WTC11 (cell line): Measurements from ENCODE around the gene CERS5.

Experiments used
- ATF3 ChIP-seq: sonication (generic); formaldehyde crosslinking; conservative IDR thresholded peaks from 2 replicates; pipeline ENCODE4 v1.8.1; 2022; ENCODE audit warnings: mild to moderate bottlenecking, missing genetic modification reagents
- CDX4 ChIP-seq: fragments of 250-450 bp; sonication (Bioruptor Pico); IDR thresholded peaks from 2 replicates; pipeline ENCODE4 v1.9.0; 2021; ENCODE audit warnings: moderate library complexity, mild to moderate bottlenecking, inconsistent platforms, borderline replicate concordance
- CTCF ChIP-seq: fragments of 200-600 bp; IDR thresholded peaks from 2 replicates; pipeline ENCODE4 v1.8.0; 2022; ENCODE audit warnings: antibody characterized with exemption
- GABPB1 ChIP-seq: sonication (generic); formaldehyde crosslinking; IDR thresholded peaks from 2 replicates; pipeline ENCODE4 v1.8.1; 2023; ENCODE audit warnings: mild to moderate bottlenecking, missing genetic modification reagents
- JUN ChIP-seq: sonication (generic); formaldehyde crosslinking; IDR thresholded peaks from 2 replicates; pipeline ENCODE4 v1.8.0; 2023; ENCODE audit warnings: mild to moderate bottlenecking, missing genetic modification reagents
- NFE2L1 ChIP-seq: sonication (generic); formaldehyde crosslinking; IDR thresholded peaks from 2 replicates; pipeline ENCODE4 v1.8.1; 2023; ENCODE audit warnings: missing genetic modification reagents
- NR3C1 ChIP-seq: sonication (generic); formaldehyde crosslinking; conservative IDR thresholded peaks from 2 replicates; pipeline ENCODE4 v1.8.1; 2023; ENCODE audit warnings: low read depth, mild to moderate bottlenecking, missing genetic modification reagents
- RELA ChIP-seq: sonication (generic); formaldehyde crosslinking; IDR thresholded peaks from 2 replicates; pipeline ENCODE4 v1.8.1; 2022; ENCODE audit warnings: missing genetic modification reagents, mild to moderate bottlenecking, borderline replicate concordance
- RORB ChIP-seq: fragments of 250-450 bp; sonication (Bioruptor Pico); IDR thresholded peaks from 2 replicates; pipeline ENCODE4 v1.9.0; 2021; ENCODE audit warnings: mild to moderate bottlenecking
- ZNF121 ChIP-seq: sonication (generic); formaldehyde crosslinking; IDR thresholded peaks from 2 replicates; pipeline ENCODE4 v1.8.0; 2023; ENCODE audit warnings: missing genetic modification reagents
- ZNF138 ChIP-seq: sonication (generic); formaldehyde crosslinking; conservative IDR thresholded peaks from 2 replicates; pipeline ENCODE4 v1.8.1; 2022; ENCODE audit warnings: mild to moderate bottlenecking, moderate library complexity, missing genetic modification reagents
- ZNF317 ChIP-seq: sonication (generic); formaldehyde crosslinking; IDR thresholded peaks from 2 replicates; pipeline ENCODE4 v1.8.1; 2023; ENCODE audit warnings: low read depth, mild to moderate bottlenecking, moderate library complexity, missing genetic modification reagents, borderline replicate concordance
- ZNF423 ChIP-seq: fragments of 250-450 bp; sonication (Bioruptor Pico); IDR thresholded peaks from 2 replicates; pipeline ENCODE4 v2.1.2; 2022; ENCODE audit warnings: mild to moderate bottlenecking, moderate library complexity

DNA sequence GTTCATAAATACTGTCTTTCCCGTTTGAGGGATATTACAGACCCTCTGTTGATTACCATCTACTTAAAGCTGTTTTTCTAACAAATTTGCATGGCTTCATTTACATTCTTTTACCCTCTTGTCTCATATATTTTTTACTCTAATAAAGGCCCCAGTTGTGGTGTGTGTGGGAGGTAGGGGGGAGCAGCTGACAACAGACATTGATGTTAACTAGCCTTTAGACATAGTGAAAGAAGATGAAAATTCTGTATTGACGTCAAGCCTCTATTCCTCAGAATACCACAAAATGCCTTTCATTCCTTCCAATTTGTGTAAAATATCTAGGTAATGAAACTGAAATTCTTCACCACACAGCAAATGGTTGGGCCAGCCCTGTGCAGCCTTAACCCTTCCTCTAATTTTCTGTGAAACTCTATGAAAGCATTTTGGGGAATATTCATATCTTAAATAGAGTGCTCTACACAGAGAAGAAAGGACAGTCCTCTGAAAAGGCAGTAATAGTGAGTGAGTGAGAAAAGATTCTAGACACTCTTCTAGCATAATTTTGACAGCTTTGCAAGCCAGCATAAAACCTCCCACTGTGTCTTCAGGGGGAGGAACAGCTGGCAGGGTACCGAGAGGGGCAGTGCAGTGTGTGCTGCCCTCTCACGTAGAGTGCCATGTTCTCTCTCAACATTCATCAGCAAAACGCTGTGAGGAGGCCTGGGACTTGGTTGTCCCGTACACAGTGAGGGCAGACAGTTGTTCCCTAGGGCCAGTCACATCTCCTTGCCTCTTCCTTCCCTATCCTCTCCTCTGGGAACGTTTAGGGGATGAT lies 20.1 kb upstream of the CERS5 start:
- TF ChIP-seq ZNF423 (CRISPR knock-in tag): no peak
- no peak for TF ChIP-seq CTCF
- no peak for TF ChIP-seq ZNF317 (CRISPR knock-in tag)
- no peak for TF ChIP-seq ZNF138 (CRISPR knock-in tag)
- no peak for TF ChIP-seq RORB (CRISPR knock-in tag)
- no peak for TF ChIP-seq ATF3 (CRISPR knock-in tag)
- TF ChIP-seq RELA (CRISPR knock-in tag): no peak
- TF ChIP-seq GABPB1: no peak
- no peak for TF ChIP-seq NR3C1 (CRISPR knock-in tag)
- no peak for TF ChIP-seq NFE2L1 (CRISPR knock-in tag)
- TF ChIP-seq JUN: no peak
- TF ChIP-seq CDX4 (CRISPR knock-in tag): no peak
- no peak for TF ChIP-seq ZNF121
